Natural killer cell treated with Interleukin-12 subunit alpha and Interleukin-12 subunit beta and Interleukin-15 and Interleukin-18, amount 100 ng/mL, for 72 hours (primary cell): ENCODE measurements around the gene PKIG. TPM values are rescaled to one million over a fixed set of nuclear protein-coding genes. Genes with fewer than 3 reads are reported as not detected.
"Not testable (repeated sequence)": the region's sequence is repeated elsewhere in the genome, so short reads cannot be mapped to it uniquely, and the experiment has no call there.

Experiments used
- ATAC-seq, 2 donors: fragments of 150-1000 bp; cut with Tn5 transposase in 1 of 2; sonication (Bioruptor Pico), chemical (Tn5 transposase) in 1 of 2; 2 replicates each; pipeline ENCODE4 v1.10.0; 2021
- DNase-seq: peaks from one replicate; pipeline ENCODE4 v3.0.0; 2022; ENCODE audit warnings: low spot score
- H3K27ac Mint-ChIP-seq, 2 donors: 1 replicate in 1 of 2; 2 replicates in 1 of 2; pipeline ENCODE4 v1.8.0; 2022; ENCODE audit warnings: mixed read lengths in 2 of 2, mild to moderate bottlenecking in 1 of 2, moderate library complexity in 1 of 2
- H3K27me3 Mint-ChIP-seq, 2 donors: 1 replicate in 1 of 2; 2 replicates in 1 of 2; pipeline ENCODE4 v1.8.0; 2022; ENCODE audit warnings: mixed read lengths in 2 of 2
- H3K36me3 Mint-ChIP-seq: one replicate; pipeline ENCODE4 v1.8.0; 2022; ENCODE audit warnings: mixed read lengths
- H3K4me1 Mint-ChIP-seq, 2 donors: 1 replicate in 1 of 2; 2 replicates in 1 of 2; pipeline ENCODE4 v1.8.0; 2022; ENCODE audit warnings: low read depth in 2 of 2, mixed read lengths in 2 of 2, mild to moderate bottlenecking in 1 of 2
- H3K4me3 Mint-ChIP-seq: one replicate; pipeline ENCODE4 v1.8.0; 2022; ENCODE audit warnings: mixed read lengths
- H3K9me3 Mint-ChIP-seq: 2 replicates; pipeline ENCODE4 v1.8.0; 2022; ENCODE audit warnings: mixed read lengths
- total RNA-seq, 2 donors: library from RNA; stranded (reverse); gene quantifications; one replicate each; pipeline ENCODE4 v1.2.3, GENCODE V29; 2022

The PKIG gene
- total RNA-seq, 2 donors from 2014 or later: 2.4 to 3.4 TPM

- peaks cover 0 to 4% of the 10 kb centered on the region in 2 donors for H3K27me3 Mint-ChIP-seq
- no peaks in the 10 kb centered on the region for H3K9me3 Mint-ChIP-seq
- H3K36me3 Mint-ChIP-seq: no peaks in the 10 kb centered on the region
- DNase-seq (no peak), ATAC-seq (no peak)
- peak overlapping the region in 1 of 2 donors; percentile 54 for H3K27ac Mint-ChIP-seq
- H3K4me1 Mint-ChIP-seq: peaks cover 49 to 57% of the 10 kb centered on the region in 2 donors
- H3K4me3 Mint-ChIP-seq: no peak overlapping the region
These were observed 2.9 kb upstream of the PKIG start for GRCh38 chr20:44579313-44580081.

DNA sequence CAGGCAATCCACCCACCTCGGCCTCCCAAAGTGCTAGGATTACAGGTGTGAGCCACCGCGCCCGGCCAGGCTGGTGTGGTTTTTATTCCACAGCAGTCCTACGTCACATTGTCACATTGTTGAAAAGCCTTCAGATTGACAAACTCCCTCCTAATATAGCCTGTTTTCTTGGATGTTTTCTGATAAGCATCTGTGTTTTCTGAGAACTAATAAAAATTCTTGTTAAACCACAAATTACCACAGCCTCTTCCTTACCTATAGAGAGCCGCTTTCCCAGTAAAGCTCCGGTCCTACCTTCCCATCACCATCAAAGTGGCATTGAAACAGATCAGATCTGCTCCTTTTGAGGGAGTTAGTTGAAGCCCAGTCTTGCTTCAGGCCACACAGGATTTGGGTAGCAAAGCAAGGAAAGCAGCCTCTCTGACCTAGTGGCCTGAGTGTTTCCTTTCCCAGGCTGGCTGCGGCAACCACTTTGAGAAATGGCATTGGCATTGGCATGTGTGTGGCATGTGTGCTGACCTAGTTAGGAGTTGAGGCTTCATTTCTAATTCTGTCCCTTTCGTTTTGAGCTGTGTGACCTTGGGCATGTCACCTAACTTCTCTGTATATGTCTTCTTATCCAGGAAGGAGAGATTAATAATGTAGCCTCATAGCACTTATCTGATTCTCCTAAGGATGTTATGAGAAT, 1.7 kb upstream of the PKIG start:
- peaks cover 55 to 57% of the 10 kb centered on the region in 2 donors for H3K4me1 Mint-ChIP-seq
- peak overlapping the region; percentile 56 to 60 for H3K27ac Mint-ChIP-seq
- peaks cover 0 to 4% of the 10 kb centered on the region in 2 donors for H3K27me3 Mint-ChIP-seq
- peak overlapping the region; percentile 30 for H3K4me3 Mint-ChIP-seq
- ATAC-seq: peak in 1 of 2 donors; percentile 43
- no peaks in the 10 kb centered on the region for H3K36me3 Mint-ChIP-seq
- no peak for DNase-seq
- no peaks in the 10 kb centered on the region for H3K9me3 Mint-ChIP-seq

DNA sequence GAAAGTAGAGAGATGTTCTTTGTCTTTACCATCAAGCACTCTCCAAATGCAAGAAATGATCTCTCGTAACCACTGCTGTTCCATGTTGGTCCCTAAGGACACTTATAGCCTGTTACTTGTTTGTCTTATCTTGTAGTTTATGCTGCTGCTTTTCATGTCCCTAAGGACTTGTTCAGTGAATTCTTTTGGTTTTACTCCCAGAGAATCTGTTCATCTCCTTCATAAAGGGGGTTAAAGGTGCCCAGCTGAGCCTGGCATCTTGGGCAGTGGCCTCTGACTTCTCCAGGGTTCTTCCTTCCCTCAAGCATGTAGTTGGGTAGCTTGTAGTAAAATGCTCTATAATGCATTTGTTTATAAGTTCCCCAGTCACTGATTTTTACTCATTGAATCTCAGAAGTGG, 864 bp upstream of the PKIG start:
- no peaks in the 10 kb centered on the region for H3K36me3 Mint-ChIP-seq
- peak overlapping the region; percentile 30 for H3K4me3 Mint-ChIP-seq
- DNase-seq (no peak), ATAC-seq (no peak)
- H3K27ac Mint-ChIP-seq: peak overlapping the region; percentile 25 to 60
- H3K9me3 Mint-ChIP-seq: no peaks in the 10 kb centered on the region
- peaks cover 47 to 49% of the 10 kb centered on the region in 2 donors for H3K4me1 Mint-ChIP-seq
- peaks cover 0 to 4% of the 10 kb centered on the region in 2 donors for H3K27me3 Mint-ChIP-seq

DNA sequence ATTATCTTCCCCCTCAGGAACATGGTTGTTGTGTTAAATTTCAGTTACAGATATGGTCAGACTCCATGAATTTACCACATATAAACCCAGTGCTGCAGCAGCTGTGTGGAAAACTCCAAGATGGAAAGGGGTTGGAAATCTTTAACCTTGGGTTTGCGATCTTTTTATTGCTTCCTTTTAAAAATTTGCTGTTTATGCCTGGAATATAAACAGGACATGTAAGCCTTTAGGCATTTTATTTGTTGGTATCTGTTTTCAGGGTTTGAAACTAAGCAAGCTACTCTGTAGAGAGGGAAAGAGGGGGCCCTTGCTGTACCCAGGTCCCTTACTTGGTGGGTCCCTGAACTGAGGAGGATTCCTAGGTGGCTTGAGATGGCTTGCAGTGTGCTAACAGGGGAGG, 778 bp downstream of the PKIG start:
- Mint-ChIP-seq H3K9me3 (no peaks in the 10 kb centered on the region), H3K27ac (no peak overlapping the region), H3K36me3 (no peaks in the 10 kb centered on the region), H3K4me3 (no peak overlapping the region), H3K27me3 (peaks cover 0 to 7% of the 10 kb centered on the region in 2 donors), H3K4me1 (peaks cover 37% of the 10 kb centered on the region in 2 donors)
- DNase-seq: no peak
- ATAC-seq: no peak

GRCh38 chr20:44584162-44584561, 1.8 kb downstream of the PKIG start:
- no peaks in the 10 kb centered on the region for H3K36me3 Mint-ChIP-seq
- no peak for DNase-seq
- H3K27ac Mint-ChIP-seq: no peak overlapping the region
- peaks cover 0 to 7% of the 10 kb centered on the region in 2 donors for H3K27me3 Mint-ChIP-seq
- no peaks in the 10 kb centered on the region for H3K9me3 Mint-ChIP-seq
- peaks cover 30 to 34% of the 10 kb centered on the region in 2 donors for H3K4me1 Mint-ChIP-seq
- no peak for ATAC-seq
- H3K4me3 Mint-ChIP-seq: no peak overlapping the region

DNA sequence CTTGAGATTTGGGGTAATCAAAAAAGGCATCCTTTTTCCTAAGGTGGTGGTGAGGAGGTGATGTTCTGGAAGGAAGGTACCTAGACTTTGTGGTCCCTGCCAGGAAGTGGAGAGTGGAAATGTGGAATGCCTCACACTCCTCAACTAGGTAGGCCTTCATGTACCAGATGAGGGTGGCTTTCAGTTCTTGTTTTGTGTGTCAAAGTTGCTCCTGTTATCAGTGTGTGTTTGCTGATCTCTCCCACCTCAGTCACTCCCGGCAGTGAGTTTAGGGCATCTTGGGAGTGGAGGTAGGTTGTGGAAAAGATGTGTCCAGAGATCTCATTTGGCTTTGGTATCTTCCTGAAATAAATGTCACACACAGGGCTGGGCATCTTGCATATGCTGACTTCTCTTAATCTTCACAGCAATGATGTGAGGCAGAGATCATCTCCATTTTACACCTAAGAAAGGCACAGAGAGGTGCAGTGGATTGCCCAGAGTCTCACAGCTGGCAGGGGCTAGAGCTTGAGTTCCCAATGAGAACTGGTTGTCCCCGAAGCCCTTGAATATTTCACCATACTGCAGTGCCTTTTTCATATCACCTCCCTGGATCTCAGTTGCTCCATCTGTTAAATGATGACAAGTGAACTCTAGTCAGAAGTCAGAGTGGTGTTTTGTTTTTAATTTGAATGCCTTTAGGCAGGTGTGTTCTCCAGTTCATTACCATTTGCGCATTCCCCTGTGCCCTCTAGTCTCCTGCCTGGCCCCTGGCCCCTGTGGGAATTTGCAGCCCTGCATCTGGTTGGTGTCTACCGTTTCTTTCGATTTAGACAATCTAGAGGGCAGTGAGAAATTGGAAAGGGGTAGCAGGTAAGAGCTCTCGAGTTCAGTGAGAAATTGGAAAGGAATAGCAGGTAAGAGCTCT, 2.9 kb downstream of the PKIG start:
- no peak overlapping the region for H3K4me3 Mint-ChIP-seq
- H3K27ac Mint-ChIP-seq: no peak overlapping the region
- no peaks in the 10 kb centered on the region for H3K36me3 Mint-ChIP-seq
- H3K27me3 Mint-ChIP-seq: peaks cover 0 to 7% of the 10 kb centered on the region in 2 donors
- no peaks in the 10 kb centered on the region for H3K9me3 Mint-ChIP-seq
- no peak for ATAC-seq
- no peak for DNase-seq
- H3K4me1 Mint-ChIP-seq: peaks cover 20 to 27% of the 10 kb centered on the region in 2 donors

DNA sequence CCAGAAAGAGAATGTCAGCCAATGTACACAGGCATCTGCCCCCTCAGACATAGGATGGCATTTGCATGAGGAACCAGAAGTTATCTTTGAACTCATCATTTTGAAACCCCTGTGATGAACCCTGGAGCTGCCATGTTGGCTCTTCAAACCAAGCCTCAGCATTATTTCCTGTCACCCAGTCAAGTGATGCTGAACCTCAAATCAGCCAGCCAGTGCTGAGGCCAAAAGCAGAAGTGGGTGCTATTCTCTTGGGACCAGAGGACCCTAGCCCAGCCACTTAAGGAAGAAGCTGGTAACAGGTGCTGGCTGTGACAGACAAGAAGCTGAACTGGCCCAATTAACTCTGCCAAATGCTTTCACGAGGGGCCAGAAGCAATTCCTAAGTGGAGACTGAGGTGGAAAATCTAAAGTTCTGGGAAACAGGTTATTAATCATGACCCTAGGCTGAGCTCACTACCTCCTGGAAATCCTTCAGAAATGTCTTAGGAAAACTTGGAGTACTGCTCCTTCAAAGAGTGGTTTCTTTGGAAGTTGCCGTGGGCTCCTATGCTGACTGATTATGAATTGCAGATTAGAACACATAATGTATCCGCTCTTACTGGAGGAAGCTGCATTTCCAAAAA, 4.0 kb downstream of the PKIG start:
- H3K4me3 Mint-ChIP-seq: no peak overlapping the region
- no peak for ATAC-seq

GRCh38 chr20:44587035-44587980, 4.9 kb downstream of the PKIG start:
- Mint-ChIP-seq H3K36me3 (no peaks in the 10 kb centered on the region), H3K4me1 (peaks cover under 1 to 9% of the 10 kb centered on the region in 2 donors), H3K9me3 (no peaks in the 10 kb centered on the region), H3K4me3 (no peak overlapping the region), H3K27me3 (peaks cover 0 to 3% of the 10 kb centered on the region in 2 donors), H3K27ac (no peak overlapping the region)
- ATAC-seq (no peak), DNase-seq (no peak)

More for the DNA sequence above, 4.0 kb downstream of the PKIG start:
- DNase-seq: no peak
- peaks cover 0 to 7% of the 10 kb centered on the region in 2 donors for H3K27me3 Mint-ChIP-seq
- H3K9me3 Mint-ChIP-seq: no peaks in the 10 kb centered on the region
- peaks cover 9 to 17% of the 10 kb centered on the region in 2 donors for H3K4me1 Mint-ChIP-seq
- H3K27ac Mint-ChIP-seq: no peak overlapping the region
- no peaks in the 10 kb centered on the region for H3K36me3 Mint-ChIP-seq

- not testable (repeated sequence) for H3K4me1 Mint-ChIP-seq, DNase-seq, H3K9me3 Mint-ChIP-seq, H3K36me3 Mint-ChIP-seq, ATAC-seq, H3K4me3 Mint-ChIP-seq, H3K27me3 Mint-ChIP-seq, H3K27ac Mint-ChIP-seq
These were observed 5.9 kb downstream of the PKIG start for GRCh38 chr20:44588321-44588720.

DNA sequence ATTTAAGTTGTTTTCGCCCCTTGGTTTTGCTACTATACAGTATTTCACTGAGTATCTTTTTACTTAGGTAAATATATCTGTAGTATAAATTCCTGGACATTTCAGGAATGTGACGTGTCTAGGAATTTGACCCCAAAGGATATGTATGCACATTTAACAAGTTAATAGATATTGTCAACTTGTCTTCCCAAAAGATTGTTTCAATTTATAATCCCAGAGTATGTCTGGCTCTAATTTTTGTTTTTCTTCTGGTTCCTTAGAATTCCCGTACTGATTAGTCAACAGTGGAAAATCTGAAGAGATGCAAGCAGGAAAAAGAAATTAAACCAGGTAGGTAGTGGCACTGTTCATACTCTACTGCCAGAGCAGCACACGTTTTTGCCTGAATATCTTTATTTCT, 7.2 kb downstream of the PKIG start:
- Mint-ChIP-seq H3K27me3 (peaks cover 0 to 3% of the 10 kb centered on the region in 2 donors), H3K27ac (no peak overlapping the region), H3K9me3 (no peaks in the 10 kb centered on the region), H3K4me3 (no peak overlapping the region), H3K4me1 (peaks cover 0 to 10% of the 10 kb centered on the region in 2 donors), H3K36me3 (no peaks in the 10 kb centered on the region)
- DNase-seq: no peak
- ATAC-seq: no peak

DNA sequence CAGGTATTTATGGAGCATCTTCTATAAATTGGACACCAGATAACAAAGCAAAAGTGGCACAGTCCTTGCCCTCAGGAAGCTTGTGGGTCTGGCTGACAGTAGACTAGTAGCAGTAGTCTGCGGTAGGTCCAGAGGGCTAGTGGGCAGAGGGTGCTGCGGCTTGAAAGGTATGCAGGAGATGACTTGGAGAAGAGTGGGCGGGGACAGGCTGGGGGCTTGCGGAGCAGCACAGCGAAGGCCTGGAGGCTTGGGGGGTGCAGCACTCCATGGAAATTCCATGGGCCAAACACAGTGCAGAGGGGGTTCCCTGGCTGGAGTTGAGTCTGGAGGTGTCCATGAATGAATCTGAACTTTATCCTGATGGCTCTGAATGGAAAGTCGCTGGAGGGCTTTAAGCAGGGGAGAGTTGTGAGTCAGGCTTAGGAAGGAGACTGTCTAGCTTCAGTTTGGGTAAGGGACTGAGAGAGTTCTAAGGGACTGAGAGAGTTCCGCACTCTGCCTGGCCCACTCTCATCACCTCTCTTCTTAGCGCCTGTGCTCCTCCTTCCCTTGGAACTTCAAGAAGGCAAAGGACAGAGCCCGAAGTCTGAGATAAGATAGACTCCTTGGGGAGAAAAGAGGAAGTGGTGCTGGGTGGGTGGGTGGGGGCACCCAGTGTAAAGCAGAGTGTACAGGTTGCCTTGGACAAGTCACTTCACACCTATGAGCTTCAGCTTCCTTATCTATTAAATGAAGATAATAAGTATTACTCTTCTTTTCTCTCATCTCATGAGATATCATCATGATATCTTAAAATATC, 8.8 kb downstream of the PKIG start:
- DNase-seq: no peak
- no peaks in the 10 kb centered on the region for H3K9me3 Mint-ChIP-seq
- H3K27me3 Mint-ChIP-seq: peaks cover 0 to 3% of the 10 kb centered on the region in 2 donors
- no peaks in the 10 kb centered on the region for H3K36me3 Mint-ChIP-seq
- H3K4me3 Mint-ChIP-seq: no peak overlapping the region
- peaks cover 0 to 5% of the 10 kb centered on the region in 2 donors for H3K4me1 Mint-ChIP-seq
- no peak for ATAC-seq
- H3K27ac Mint-ChIP-seq: no peak overlapping the region

GRCh38 chr20:44592366-44592765, 10.0 kb downstream of the PKIG start:
- no peak for ATAC-seq
- Mint-ChIP-seq H3K4me3 (no peak overlapping the region), H3K9me3 (no peaks in the 10 kb centered on the region), H3K36me3 (no peaks in the 10 kb centered on the region), H3K27ac (no peak overlapping the region), H3K4me1 (peaks cover 0 to 5% of the 10 kb centered on the region in 2 donors), H3K27me3 (peaks cover 0 to 3% of the 10 kb centered on the region in 2 donors)
- no peak for DNase-seq
